T-helper 2 cell treated with Interferon-gamma antibody and Interleukin-4, amounts not matched to agents 100 ng/mL and 5 ng/mL, for 36 hours (primary cell): ENCODE data around the gene TLDC2. TPM values are rescaled to one million over a fixed set of nuclear protein-coding genes. Genes with fewer than 3 reads are reported as not detected.
"Not testable (repeated sequence)": the region's sequence is repeated elsewhere in the genome, so short reads cannot be mapped to it uniquely, and the experiment has no call there.

Experiments used
- intact Hi-C: fragments of 100-400 bp; cut with micrococcal nuclease; formaldehyde crosslinking; loops from one replicate; pipeline ENCODE4 v1.15.1; 2023
- total RNA-seq: library from RNA; stranded (reverse); gene quantifications from 2 replicates; pipeline ENCODE4 v1.2.3, GENCODE V29; 2022

Gene TLDC2
- total RNA-seq, 1 donor from 2014 or later = not detected

DNA sequence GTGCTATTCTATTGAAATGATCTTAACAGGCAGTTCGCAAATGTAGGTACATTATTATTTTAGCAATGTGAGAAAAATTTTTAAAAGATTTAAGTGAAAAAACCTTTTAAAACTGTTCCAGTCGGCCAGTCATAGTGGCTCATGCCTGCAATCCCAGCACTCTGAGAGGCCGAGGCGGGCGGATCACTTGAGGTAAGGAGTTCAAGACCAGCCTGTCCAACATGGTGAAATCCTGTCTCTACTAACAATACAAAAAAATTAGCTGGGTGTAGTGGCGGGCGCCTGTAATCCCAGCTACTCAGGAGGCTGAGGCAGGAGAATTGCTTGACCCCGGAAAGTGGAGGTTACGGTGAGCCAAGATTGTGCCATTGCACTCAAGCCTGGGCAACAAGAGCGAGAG is 29.6 kb downstream of the TLDC2 start:
- intact Hi-C loops = not testable (repeated sequence)

DNA sequence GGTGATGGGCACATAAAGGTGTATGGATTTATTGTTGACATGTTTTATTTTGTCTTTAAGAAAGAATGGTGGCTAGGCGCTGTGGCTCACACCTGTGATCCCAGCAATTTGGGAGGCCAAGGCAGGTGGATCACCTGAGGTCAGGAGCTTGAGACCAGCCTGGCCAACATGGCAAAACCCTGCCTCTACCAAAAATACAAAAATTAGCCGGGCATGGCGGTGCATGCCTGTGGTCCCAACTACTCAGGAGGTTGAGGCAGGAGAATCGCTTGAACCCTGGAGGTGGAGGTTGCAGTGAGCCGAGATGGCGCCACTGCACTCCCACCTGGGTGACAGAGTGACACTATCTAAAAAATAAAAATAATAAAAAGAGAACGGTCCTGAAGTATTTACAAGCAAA is 30.1 kb downstream of the TLDC2 start:
- intact Hi-C loops = not testable (repeated sequence)

DNA sequence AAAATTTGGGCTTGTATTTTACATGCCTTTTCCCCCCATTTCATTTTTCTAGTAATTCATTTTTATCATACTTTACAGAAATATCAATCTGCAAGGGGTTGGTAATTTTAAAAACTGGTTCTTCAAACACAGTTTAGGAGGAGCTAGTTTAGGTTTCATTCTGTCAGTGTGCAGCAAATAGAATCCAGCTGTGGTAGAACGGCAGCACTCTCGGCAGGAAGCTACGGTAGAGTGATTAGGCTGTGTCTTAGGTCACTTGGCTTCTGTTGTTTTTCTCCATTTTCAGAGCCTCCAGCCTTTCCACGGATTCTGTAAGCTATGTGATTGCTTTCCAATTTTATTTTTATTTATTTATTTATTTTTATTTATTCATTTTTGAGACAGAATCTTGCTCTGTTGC is 32.7 kb downstream of the TLDC2 start:
- intact Hi-C loops = no loop called here

DNA sequence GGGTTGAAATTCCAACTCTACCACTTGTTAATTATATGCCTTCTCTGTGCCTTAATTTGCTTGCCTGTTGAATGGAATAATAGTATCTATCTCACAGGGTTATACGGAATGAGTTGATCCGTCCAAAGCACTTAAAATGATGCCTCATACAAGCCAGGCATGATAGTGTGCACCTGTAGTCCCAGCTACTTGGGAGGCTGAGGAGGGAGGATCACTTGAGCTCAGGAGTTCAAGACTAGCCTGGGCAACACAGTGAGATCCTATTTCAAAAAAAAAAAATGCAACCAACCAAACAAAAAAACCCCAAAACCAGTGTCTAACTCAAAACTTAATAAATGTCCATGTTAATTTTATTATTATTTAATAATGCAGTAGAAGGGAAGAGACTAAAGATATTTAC is 40.3 kb downstream of the TLDC2 start:
- intact Hi-C loops = no loop called here

DNA sequence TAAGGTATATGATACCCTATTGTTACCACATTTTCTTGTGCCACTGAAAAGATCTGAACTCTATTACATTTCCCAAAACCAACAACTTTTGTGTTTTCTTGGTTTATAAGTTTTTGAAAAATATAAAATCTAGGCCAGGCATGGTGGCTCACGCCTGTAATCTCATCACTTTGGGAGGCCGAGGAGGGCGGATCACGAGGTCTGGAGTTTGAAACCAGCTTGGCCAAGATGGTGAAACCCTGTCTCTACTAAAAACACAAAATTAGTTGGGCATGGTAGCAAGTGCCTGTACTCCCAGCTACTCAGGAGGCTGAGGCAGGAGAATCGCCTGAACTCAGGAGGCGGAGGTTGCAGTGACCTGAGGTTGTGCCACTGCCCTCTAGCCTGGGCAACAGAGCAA is 41.3 kb downstream of the TLDC2 start:
- intact Hi-C loops = no loop called here

DNA sequence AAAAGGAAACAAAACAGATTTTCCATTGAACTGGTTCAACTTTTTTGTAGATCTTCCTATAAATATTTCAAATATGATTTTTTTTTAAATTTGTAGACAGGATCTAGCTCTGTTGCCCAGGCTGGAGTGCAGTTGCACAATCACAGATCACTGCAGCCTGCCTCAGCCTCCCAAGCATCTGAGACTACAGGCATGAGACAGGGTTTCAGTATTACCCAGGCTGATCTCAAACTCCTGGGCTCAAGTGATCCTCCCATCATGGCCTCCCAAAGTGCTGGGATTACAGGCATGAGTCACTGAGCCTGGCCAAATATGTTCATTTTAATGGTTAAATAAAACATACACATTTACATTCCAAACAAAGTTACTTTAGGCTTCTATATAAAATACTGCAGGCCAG is 42.0 kb downstream of the TLDC2 start:
- intact Hi-C loops = no loop called here

DNA sequence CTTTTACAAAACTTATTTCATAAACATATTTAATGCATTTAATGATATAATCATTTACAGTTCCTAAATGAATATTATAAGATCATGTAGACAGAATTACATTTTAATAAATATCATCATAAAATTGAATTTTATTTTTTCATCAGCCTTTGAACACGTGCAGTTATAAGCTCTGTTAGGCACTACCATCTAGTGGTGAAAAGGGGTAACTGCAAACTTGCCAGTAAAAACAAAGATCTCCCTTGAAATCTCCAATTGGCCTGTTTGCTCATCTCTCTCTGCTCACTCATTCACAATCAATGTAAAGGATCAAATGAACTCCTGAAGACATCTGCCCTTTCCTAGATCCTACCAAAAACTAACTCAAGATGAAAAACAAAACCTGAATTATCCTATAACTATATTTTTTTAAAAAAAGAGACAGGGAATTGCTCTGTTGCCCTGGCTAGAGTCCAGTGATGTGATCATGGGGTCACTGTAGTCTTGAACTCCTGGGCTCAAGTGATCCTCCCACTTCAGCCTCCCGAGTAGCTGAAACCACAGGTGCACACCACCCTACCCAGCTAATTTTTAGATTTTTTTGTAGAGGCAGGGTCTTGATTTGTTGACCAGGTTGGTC is 43.9 kb downstream of the TLDC2 start:
- intact Hi-C loops = no loop called here

DNA sequence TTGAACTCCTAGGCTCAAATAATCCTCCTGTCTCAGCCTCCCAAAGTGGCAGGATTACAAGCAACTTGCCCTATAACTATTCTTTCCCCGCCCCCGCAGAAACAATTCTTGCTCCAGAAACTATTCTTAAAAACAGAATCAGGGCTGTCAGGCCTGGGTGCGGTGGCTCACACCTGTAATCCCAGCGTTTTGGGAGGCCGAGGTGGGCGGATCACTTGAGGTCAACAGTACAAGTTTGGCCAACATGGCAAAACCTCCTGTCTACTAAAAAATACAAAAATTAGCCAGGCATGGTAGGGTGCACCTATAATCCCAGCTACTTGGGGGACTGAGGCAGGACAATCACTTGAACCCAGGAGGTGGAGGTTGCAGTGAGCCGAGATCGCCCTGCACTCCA is 44.4 kb downstream of the TLDC2 start:
- intact Hi-C loops = no loop called here

DNA sequence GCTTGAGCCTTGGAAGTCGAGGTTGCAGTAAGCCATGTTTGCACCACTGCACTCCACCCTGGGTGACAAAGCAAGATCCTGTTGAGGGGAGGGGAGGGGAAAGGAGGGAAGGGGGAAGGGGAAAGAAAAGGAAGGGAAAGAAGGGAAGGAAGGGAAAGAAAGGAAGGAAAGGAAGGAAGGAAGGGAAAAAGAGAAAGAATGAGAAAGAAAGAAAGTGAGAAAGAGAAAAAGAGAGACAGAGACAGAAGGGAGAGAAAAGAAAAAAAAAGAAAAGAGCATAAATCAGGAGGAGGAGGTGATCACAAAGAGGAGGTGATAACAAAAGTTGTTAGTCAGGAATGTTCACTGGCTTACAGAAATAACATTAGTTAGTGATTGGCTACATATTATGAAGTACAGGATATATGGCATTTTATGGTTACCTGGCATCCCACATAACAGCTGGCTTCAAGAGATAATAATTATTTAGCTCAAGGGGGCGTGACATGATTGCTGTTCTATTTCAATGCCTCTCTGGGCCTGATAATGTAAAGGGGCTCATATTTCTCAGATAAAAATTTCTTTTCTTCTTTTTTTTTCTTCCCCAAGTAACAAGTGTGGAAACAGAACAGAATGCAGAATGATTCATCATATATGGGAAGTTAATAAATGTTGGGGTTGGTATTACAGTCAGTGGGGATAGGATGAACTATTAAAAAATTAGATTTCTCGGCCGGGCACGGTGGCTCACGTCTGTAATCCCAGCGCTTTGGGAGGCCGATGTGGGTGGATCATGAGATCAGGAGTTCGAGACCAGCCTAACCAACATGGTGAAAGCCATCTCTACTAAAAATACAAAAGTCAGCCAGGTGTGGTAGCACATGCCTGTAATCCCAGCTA is 48.5 kb downstream of the TLDC2 start:
- intact Hi-C loops = no loop called here

DNA sequence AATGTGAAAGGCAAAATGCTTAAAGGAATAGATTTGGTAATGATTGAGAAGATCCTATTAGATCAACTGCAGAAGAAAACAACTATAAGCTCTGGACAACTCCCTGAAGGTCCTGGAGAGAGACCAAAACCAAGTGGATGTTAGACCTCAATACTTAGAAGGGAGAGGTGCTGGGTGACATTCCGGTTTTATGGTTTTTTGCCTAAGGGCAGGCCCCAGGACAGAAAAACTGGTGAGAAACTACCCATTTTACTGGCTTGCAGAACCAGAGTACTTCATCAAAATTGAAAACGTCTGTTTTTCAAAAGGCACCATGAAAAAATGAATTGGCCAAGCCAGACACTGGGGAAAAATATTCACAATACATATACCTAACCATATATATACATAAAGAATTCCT is 49.3 kb downstream of the TLDC2 start:
- intact Hi-C loops = no loop called here

DNA sequence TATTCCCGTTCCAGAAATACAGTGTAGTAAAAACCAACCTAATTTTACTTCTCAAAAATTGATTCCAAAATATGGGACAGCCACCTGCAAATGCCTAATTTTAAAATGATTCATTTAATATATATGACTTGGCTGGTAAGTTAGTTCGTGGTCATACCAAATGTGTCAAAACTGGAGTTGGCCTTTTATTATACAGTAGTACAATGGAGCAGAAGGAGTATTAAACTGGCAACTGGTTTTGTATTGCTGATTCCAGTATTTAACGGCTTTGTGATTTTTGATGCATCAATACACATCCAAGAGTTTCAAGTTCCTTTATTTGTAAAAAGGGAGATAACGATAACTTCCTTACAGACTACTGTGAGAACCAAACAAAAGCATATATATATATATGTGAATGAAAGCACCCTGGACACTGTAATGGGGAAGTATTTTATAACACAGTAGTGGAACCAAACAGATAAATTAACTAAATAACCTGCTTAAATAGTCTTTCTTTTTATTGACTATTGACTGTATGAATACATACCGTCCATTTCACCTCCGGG is 50.8 kb downstream of the TLDC2 start:
- intact Hi-C loops = no loop called here

DNA sequence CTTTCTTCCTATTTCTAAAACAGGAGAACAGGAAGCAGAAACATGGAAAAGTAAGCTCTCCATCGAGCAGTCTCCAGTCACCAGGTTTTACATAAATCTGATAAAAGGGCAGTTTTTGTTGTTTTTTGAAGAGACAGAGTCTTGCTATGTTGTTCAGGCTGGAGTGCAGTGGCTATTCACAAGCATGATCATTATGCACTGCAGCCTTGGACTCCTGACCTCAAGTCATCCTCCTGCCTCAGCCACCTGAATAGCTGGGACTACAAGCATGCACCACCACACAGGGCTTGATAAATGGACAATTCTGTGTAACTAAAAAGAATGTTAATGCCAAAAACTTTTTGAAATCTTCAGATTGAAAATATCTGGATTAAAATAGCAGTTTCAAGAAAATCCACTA is 51.8 kb downstream of the TLDC2 start:
- intact Hi-C loops = no loop called here

DNA sequence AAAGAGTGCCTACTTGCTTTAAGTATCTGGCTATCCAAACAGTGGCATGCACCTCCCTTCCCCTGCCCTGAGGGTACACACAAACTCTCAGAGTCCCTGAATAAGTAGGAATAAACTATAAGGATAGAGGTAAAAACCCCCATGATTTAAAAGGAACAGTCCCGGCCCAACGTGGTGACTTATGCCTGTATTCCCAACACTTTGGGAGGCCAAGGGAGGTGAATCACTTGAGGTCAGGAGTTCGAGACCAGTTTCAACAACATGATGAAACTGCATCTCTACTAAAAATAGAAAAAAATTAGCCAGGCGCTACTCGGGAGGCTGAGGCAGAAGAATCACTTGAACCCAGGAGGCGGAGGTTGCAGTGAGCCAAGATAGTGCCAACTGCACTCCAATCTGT is 53.4 kb downstream of the TLDC2 start:
- intact Hi-C loops = no loop called here

DNA sequence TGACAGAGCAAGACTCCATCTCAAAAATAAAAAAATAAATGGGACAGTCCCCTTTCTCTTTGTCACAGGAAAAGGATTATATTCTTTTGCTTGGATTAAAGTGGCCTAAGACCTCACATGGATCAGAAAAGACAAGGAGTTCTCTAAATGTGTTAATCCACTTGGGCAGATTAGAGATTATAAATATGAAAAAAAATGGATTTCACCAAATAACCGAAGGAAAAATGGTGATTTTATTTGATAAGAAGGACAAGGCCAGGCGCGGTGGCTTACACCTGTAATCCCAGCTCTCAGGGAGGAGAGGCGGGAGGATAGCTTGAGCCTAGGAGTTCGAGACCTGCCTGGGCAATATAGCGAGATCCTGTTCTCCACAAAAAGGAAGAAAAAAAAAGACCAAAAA is 53.8 kb downstream of the TLDC2 start:
- intact Hi-C loops = no loop called here

DNA sequence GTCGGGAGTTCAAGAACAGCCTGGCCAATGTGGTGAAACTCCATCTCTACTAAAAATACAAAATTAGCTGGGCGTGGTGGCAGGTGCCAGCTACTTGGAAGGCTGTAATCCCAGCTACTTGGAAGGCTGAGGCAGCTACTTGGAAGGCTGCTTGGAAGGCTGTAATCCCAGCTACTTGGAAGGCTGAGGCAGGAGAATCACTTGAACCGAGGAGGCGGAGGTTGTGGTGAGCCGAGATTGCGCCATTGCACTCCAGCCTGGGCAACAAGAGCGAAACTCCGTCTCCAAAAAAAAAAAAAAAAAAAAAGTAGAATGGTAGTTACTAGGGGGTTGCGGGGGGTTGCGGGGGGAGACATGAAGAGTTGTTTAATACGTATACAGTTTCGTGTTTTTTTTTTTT is 56.1 kb downstream of the TLDC2 start:
- intact Hi-C loops = not testable (repeated sequence)

DNA sequence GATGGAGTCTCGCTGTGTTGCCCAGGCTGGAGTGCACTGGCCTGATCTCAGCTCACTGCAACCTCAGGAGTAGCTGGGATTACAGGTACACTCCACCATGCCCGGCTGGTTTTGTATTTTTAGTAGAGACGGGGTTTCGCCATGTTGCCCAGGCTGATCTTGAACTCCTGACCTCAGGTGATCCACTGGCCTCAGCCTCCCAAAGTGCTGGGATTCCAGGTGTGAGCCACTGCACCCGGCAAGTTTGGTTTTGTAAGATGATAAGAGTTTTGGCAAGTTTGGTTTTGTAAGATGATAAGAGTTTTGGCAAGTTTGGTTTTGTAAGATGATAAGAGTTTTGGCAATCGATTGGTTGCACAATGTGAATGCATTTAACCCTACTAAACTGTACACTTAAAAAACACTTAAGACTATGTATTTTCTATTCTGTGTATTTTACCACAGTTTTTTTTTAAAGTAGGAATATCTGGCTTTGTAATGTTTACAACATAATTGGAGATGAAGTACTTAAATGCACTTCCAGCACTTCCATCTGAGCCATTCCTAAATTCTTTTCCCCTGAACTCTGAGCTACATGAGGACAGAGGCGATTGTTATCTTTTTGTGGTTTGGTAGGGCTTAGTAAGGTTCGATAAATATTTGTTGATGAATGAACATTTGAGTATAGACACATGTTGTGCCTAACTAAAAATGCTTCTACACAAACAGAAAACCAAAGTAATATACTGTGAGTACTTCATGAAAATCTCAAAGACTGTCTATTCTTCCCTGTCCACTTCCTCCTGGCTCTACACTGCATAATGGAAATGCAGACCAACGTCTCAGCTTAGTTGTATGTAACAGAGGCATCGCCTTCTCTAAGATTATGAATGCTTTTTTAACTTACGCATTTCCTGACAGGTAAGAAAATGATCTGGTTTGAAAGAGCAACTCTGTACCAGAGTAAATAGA is 56.8 kb downstream of the TLDC2 start:
- intact Hi-C loops = no loop called here

DNA sequence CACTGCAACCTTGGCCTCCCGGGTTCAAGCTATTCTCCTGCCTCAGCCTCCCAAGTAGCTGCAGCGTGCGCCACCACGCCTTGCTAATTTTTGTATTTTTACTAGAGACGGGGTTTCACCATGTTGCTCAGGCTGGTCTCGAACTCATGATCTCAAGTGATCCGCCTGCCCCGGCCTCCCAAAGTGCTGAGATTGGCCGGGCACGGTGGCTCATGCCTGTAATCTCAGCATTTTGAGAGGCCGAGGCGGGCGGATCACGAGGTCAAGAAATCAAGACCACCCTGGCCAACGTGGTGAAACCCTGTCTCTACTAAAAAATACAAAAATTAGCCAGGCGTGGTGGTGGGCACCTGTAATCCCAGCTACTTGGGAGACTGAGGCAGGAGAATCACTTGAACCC is 57.6 kb downstream of the TLDC2 start:
- intact Hi-C loops = not testable (repeated sequence)

DNA sequence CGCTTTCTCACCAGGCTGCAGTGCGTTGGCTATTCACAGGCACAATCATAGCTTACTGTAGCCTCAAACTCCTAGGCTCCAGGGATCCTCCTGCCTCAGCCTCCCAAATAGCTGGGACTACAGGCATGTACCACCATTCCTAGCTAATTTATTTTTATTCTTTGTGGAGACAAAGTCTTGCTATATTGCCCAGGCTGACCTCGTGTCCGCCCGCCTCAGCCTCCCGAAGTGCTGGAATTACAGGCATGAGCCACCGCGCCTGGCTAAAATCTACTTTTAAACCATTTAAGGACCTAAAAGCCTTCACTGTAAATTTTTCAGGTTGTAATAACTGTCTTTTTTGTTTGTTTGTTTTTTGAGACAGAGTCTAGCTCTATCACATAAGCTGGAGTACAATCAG is 60.4 kb downstream of the TLDC2 start:
- intact Hi-C loops = no loop called here

DNA sequence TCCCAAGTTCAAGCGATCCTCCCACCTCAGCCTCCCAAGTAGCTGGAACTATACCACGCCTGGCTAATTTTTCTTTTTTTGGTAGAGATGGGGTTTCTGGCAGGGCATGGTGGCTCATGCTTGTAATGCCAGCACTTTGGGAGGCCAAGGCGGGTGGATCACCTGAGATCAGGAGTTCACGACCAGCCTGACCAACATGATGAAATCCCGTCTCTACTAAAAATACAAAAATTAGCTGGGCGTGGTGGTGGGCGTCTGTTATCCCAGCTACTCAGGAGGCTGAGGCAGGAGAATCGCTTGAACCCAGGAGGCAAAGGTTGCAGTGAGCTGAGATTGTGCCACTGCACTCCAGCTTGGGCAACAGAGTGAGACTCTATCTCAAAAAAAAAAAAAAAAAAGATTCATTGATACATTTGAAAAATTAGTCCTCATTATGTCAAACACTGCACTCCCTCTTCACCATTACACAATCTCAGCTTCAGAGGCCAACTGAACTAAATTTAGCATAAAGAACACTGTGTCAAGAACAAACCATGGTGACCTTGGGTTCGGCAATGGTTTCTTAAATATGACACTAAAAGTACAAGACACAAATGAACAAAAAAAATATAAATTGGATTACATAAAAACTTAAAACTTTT is 60.9 kb downstream of the TLDC2 start:
- intact Hi-C loops = not testable (repeated sequence)

DNA sequence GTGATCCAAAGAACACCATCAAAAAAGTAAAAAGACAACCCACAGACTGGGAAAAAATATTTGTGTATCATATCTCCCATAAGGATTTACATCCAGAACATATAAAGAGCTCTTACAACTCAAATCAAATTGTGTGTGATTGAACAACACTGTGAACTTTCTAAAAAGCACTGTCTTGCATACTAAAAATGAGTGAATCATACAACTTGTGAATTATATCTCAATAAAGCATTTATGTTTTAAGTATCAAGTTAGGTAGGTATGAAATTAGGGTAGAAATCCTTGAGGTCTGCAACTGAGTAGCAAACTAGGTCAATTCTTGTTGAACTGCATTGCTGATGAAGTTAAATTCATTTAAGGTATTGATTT is 61.4 kb downstream of the TLDC2 start:
- intact Hi-C loops = no loop called here

DNA sequence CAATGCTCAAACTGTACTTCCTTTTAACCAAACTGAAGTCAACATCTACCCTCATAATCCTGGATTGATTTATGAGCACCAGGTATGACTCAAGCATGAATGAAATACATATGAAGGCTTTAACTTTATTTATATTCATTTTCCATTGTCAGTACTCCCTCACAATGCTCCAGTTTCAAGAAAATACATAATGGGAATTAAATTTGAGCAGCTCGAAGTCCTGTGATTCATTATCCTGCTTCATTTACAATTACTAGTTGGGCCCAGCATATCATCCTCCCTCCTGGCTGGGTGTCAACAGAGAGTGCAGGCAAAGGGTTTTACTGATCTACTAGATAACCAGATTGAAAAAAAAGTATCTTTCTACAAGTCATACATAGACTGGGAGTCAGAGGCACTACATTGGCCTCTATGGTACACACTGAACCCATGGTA is 65.5 kb downstream of the TLDC2 start:
- intact Hi-C loops = loop anchor here (10.0 kb wide), 1 partner anchor 153 kb away; the partner anchor contains the start of gene RBL1
